Measurements from ENCODE around the gene GET3.
"Not testable (repeated sequence)": the region's sequence is repeated elsewhere in the genome, so short reads cannot be mapped to it uniquely, and the experiment has no call there.

Gene GET3

GRCh38 chr19:12695514-12695913 is 41.8 kb upstream of the GET3 start:
- H3K4me3 ChIP-seq (ENCODE audit: control insufficient read depth, low read depth, low read length), result peak overlapping the region; percentile 74
- no peak for DNase-seq (ENCODE audit: low read depth)
- TF ChIP-seq CTCF (IDR thresholded peaks at IDR 0.05; ENCODE audit: control insufficient read depth, insufficient read depth, low read depth, low read length, missing control alignments), result no peak

GRCh38 chr19:12695997-12696365 is 41.3 kb upstream of the GET3 start:
- peak overlapping the region; percentile 74 for H3K4me3 ChIP-seq (ENCODE audit: control insufficient read depth, low read depth, low read length)
- DNase-seq (ENCODE audit: low read depth), result no peak
- no peak for TF ChIP-seq CTCF (IDR thresholded peaks at IDR 0.05; ENCODE audit: control insufficient read depth, insufficient read depth, low read depth, low read length, missing control alignments)

GRCh38 chr19:12696366-12697335 is 40.6 kb upstream of the GET3 start, which contains the start of gene FBXW9:
Gene FBXW9, minus strand, starts transcription at chr19:12696631. Its CDS starts 50 bp downstream, at chr19:12696581.
- DNase-seq (ENCODE audit: low read depth), result peak; percentile 77
- peak within 1 kb of the TSS; percentile 74 for H3K4me3 ChIP-seq (ENCODE audit: control insufficient read depth, low read depth, low read length)
- TF ChIP-seq CTCF (IDR thresholded peaks at IDR 0.05; ENCODE audit: control insufficient read depth, insufficient read depth, low read depth, low read length, missing control alignments), result no peak

GRCh38 chr19:12697425-12697824 is 39.9 kb upstream of the GET3 start:
- H3K4me3 ChIP-seq (ENCODE audit: control insufficient read depth, low read depth, low read length), result not testable (repeated sequence)

GRCh38 chr19:12698138-12698537 is 39.2 kb upstream of the GET3 start:
- H3K4me3 ChIP-seq (ENCODE audit: control insufficient read depth, low read depth, low read length), result no peak overlapping the region
- no peak for DNase-seq (ENCODE audit: low read depth)

More at GRCh38 chr19:12697425-12697824, 39.9 kb upstream of the GET3 start:
- not testable (repeated sequence) for DNase-seq (ENCODE audit: low read depth)

GRCh38 chr19:12701596-12702282 is 35.6 kb upstream of the GET3 start:
- no peak overlapping the region for H3K4me3 ChIP-seq (ENCODE audit: control insufficient read depth, low read depth, low read length)
- no peak for TF ChIP-seq CTCF (IDR thresholded peaks at IDR 0.05; ENCODE audit: control insufficient read depth, insufficient read depth, low read depth, low read length, missing control alignments)
- DNase-seq (ENCODE audit: low read depth), result no peak

More at GRCh38 chr19:12698138-12698537, 39.2 kb upstream of the GET3 start:
- TF ChIP-seq CTCF (IDR thresholded peaks at IDR 0.05; ENCODE audit: control insufficient read depth, insufficient read depth, low read depth, low read length, missing control alignments), result no peak

- no peak overlapping the region for H3K4me3 ChIP-seq (ENCODE audit: control insufficient read depth, low read depth, low read length)
- DNase-seq (ENCODE audit: low read depth), result no peak
- no peak for TF ChIP-seq CTCF (IDR thresholded peaks at IDR 0.05; ENCODE audit: control insufficient read depth, insufficient read depth, low read depth, low read length, missing control alignments)
Measured at GRCh38 chr19:12703046-12703445, 34.3 kb upstream of the GET3 start.
